Heart right ventricle (tissue), 16 donors: ENCODE data around the gene PRKCE. TPM values are rescaled to one million over a fixed set of nuclear protein-coding genes. Genes with fewer than 3 reads are reported as not detected.

ENCODE experiments used
- ATAC-seq, 8 donors: fragments of 200-7000 bp; cut with Tn5 transposase; one replicate each; pipeline ENCODE4 v1.9.1; 2020; ENCODE audit warnings: mild to moderate bottlenecking in 8 of 8, moderate library complexity in 8 of 8, moderate number of reproducible peaks in 1 of 8
- DNase-seq, 2 donors: peaks; one replicate each; pipeline ENCODE4 v3.0.0-alpha.2; 2020
- H3K27ac ChIP-seq, 10 donors: fragments of 200-600 bp; sonication (generic) in 2 of 10; one replicate each; pipeline versions ENCODE4 v1.5.0 to v1.8.0; 2020 to 2022; ENCODE audit warnings: mild to moderate bottlenecking in 3 of 10
- H3K27me3 ChIP-seq, 7 donors: fragments of 200-600 bp; one replicate each; pipeline ENCODE4 v1.8.0; 2021 to 2022; ENCODE audit warnings: mild to moderate bottlenecking in 2 of 7
- H3K36me3 ChIP-seq, 9 donors: fragments of 200-600 bp; sonication (generic) in 1 of 9; one replicate each; pipeline versions ENCODE4 v1.5.0 to v1.8.0; 2020 to 2022; ENCODE audit warnings: mild to moderate bottlenecking in 2 of 9
- H3K4me1 ChIP-seq, 9 donors: fragments of 200-600 bp; sonication (generic) in 1 of 9; one replicate each; pipeline versions ENCODE4 v1.5.0 to v1.8.0; 2020 to 2022; ENCODE audit warnings: mild to moderate bottlenecking in 4 of 9
- H3K4me3 ChIP-seq, 10 donors: fragments of 200-600 bp; sonication (generic) in 2 of 10; one replicate each; pipeline versions ENCODE4 v1.5.0 to v1.8.0; 2020 to 2022; ENCODE audit warnings: mild to moderate bottlenecking in 7 of 10, moderate library complexity in 2 of 10
- H3K9me3 ChIP-seq, 11 donors: fragments of 200-600 bp in 10 of 11; sonication (generic) in 2 of 11; one replicate each; pipeline versions ENCODE4 v1.5.0 to v1.8.0; 2013 to 2022; ENCODE audit warnings: mild to moderate bottlenecking in 2 of 11, control low read depth in 1 of 11, moderate library complexity in 1 of 11
- WGBS, 2 donors: extraction: QIAGEN DNeasy Blood & Tissue Kit; methylation state at CpG; one replicate each; pipeline ENCODE4 v1.1.7; 2013; ENCODE audit warnings: inconsistent platforms in 1 of 2; 5-methylcytosine and 5-hydroxymethylcytosine counted together
- intact Hi-C, 10 donors: fragments of 100-400 bp; cut with DNase I; formaldehyde crosslinking; loops; one replicate each; pipeline versions ENCODE4 v1.11.1 to v1.14.2; 2022
- polyA plus RNA-seq, 2 donors: library from polyadenylated mRNA; stranded (reverse); fragments of 200-250 nt; gene quantifications; one replicate each; pipeline ENCODE4 v1.2.3, GENCODE V29; 2013
- total RNA-seq, 10 donors: library from RNA; stranded (reverse); fragmentation: NEBNext Ultra II Directional in 3 of 10; extraction: Animal tissue kit (Norgen Biotek cat#: 25700) in 3 of 10; gene quantifications; one replicate each; pipeline versions ENCODE4 v1.2.1 to v1.2.4, GENCODE V29; 2021 to 2023
- TF ChIP-seq, protein P1 (sequence below), 9 donors: fragments of 200-600 bp; sonication (generic) in 2 of 9; IDR thresholded peaks; one replicate each; pipeline versions ENCODE4 v1.5.0 to v1.8.0; 2021 to 2022; ENCODE audit warnings: antibody characterized with exemption in 9 of 9, mild to moderate bottlenecking in 5 of 9, moderate library complexity in 1 of 9
- donor health status: Arrhythmogenic right ventricular cardiomyopathy.
- donor health status: ischemic (EF 13 %, LVEDD 7.1; RV severe dilation, severe dysfunction).
- donor health status: healthy with polysubstance abuse.
- donor health status: DM: no; HTN: yes; CAD: no.
- donor health status: DM: no; HTN: no; CAD: no.
- donor health status: ischemic (EF 25% LVEDD 6.9; RV normal size, moderate dysfunction).
- donor health status: ischemic (EF 25% LVEDD 5.7; RV mildly dilated, moderate dysfunction).
- donor health status: healthy.
- donor health status: DM: yes; HTN: yes; CAD: no.
- donor health status: Ischemic cardiomyopathy.
- donor health status: ischemic (EF 35%, LVEDD 5.7; RV mildly dilated, moderate dysfunction).
- donor health status: nonischemic (EF 11% LVEDD 7.7; RV severe dilation, severe dysfunction).
- donor health status: DM: yes; HTN: yes; CAD: no.
- donor health status: PGD.
- donor health status: ischemic (EF 29% LVEDD 5.4; RV normal size, mild dysfunction).
- donor health status: nonischemic (EF 23%, LVEDD 6.1; RV moderate dilation, normal function).

The PRKCE gene
- total and polyA plus RNA-seq, 12 donors: 3.7 to 22.7 (median 16.7) TPM

DNA sequence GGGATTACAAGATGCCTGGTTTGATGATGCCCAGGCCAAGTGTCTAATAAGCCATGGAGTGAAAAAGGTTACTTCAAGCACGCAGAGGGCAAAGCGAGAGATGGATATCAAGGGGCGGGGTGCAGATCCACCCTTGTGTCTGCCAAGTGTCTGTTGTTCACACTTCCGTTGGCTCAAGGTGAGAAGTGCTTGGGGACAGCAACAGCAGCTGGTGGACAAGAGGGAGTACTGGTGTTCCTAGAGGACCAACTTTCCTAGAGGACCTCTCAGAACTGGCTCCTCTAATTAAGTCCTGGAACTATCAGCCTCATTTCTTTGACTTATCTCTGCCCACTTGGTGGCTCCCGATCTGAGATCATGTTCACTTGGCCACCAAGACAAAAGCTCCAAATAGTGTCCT is 299.1 kb downstream of the PRKCE start:
- H3K4me3 ChIP-seq: no peak overlapping the region
- DNase-seq (no peak), ATAC-seq (no peak)
- TF ChIP-seq, protein P1, sequence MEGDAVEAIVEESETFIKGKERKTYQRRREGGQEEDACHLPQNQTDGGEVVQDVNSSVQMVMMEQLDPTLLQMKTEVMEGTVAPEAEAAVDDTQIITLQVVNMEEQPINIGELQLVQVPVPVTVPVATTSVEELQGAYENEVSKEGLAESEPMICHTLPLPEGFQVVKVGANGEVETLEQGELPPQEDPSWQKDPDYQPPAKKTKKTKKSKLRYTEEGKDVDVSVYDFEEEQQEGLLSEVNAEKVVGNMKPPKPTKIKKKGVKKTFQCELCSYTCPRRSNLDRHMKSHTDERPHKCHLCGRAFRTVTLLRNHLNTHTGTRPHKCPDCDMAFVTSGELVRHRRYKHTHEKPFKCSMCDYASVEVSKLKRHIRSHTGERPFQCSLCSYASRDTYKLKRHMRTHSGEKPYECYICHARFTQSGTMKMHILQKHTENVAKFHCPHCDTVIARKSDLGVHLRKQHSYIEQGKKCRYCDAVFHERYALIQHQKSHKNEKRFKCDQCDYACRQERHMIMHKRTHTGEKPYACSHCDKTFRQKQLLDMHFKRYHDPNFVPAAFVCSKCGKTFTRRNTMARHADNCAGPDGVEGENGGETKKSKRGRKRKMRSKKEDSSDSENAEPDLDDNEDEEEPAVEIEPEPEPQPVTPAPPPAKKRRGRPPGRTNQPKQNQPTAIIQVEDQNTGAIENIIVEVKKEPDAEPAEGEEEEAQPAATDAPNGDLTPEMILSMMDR (IDR thresholded peaks at IDR 0.05): no peak
- H3K9me3 ChIP-seq: no peaks in the 10 kb centered on the region
- WGBS, 2 donors: 74 to 79% methylated on average over 5 of the region's 5 CpGs
- intact Hi-C loops: no loop called here
- H3K4me1 ChIP-seq: peaks cover 0 to 11% (median 0%) of the 10 kb centered on the region in 9 donors
- H3K36me3 ChIP-seq: no peaks in the 10 kb centered on the region
- H3K27ac ChIP-seq: no peak overlapping the region
- H3K27me3 ChIP-seq: no peaks in the 10 kb centered on the region

GRCh38 chr2:45951025-45951727 is 299.7 kb downstream of the PRKCE start:
- Histone ChIP-seq H3K9me3 (no peaks in the 10 kb centered on the region), H3K27ac (no peak overlapping the region), H3K4me3 (no peak overlapping the region), H3K27me3 (no peaks in the 10 kb centered on the region), H3K4me1 (peaks cover 0 to 11% (median 0%) of the 10 kb centered on the region in 9 donors), H3K36me3 (no peaks in the 10 kb centered on the region)
- TF ChIP-seq, protein P1 (IDR thresholded peaks at IDR 0.05): no peak
- WGBS, 2 donors: 80 to 85% methylated on average over 7 of the region's 7 CpGs
- ATAC-seq: peak in 2 of 8 donors; percentile 17 to 47
- intact Hi-C loops: no loop called here
- DNase-seq: no peak

GRCh38 chr2:45952591-45952990 is 301.1 kb downstream of the PRKCE start:
- DNase-seq: no peak
- ATAC-seq: no peak
- Histone ChIP-seq H3K4me1 (peaks cover 0 to 11% (median 0%) of the 10 kb centered on the region in 9 donors), H3K9me3 (no peaks in the 10 kb centered on the region), H3K4me3 (no peak overlapping the region), H3K36me3 (no peaks in the 10 kb centered on the region), H3K27ac (no peak overlapping the region), H3K27me3 (no peaks in the 10 kb centered on the region)
- WGBS, 2 donors: 95 to 97% methylated on average over 4 of the region's 4 CpGs
- intact Hi-C loops: no loop called here
- TF ChIP-seq, protein P1 (IDR thresholded peaks at IDR 0.05): no peak

GRCh38 chr2:45953376-45954027 is 302.0 kb downstream of the PRKCE start:
- Histone ChIP-seq H3K27ac (no peak overlapping the region), H3K36me3 (no peaks in the 10 kb centered on the region), H3K4me3 (no peak overlapping the region), H3K4me1 (peaks cover 0 to 11% (median 0%) of the 10 kb centered on the region in 9 donors), H3K9me3 (no peaks in the 10 kb centered on the region), H3K27me3 (no peaks in the 10 kb centered on the region)
- intact Hi-C loops: no loop called here
- DNase-seq (no peak), ATAC-seq (peak in 1 of 8 donors; percentile 30)
- TF ChIP-seq, protein P1 (IDR thresholded peaks at IDR 0.05): no peak
- 94 to 95% methylated on average over 11 of the region's 11 CpGs for WGBS, 2 donors
